Endodermal cell (in vitro differentiated cells): ENCODE measurements around the gene MS4A2. TPM values are rescaled to one million over a fixed set of nuclear protein-coding genes. Genes with fewer than 3 reads are reported as not detected.
A peak's percentile ranks its signal among the peaks of the same experiment; 100 is the strongest.
"Not testable (repeated sequence)": the region's sequence is repeated elsewhere in the genome, so short reads cannot be mapped to it uniquely, and the experiment has no call there.

Experiments
- DNase-seq: peaks from one replicate; pipeline ENCODE4 v3.0.0-alpha.2; 2017
- H3K27ac ChIP-seq: 2 replicates; pipeline ENCODE4 v1.5.1; 2013; ENCODE audit warnings: mild to moderate bottlenecking, low read depth, low read length, moderate library complexity
- H3K27me3 ChIP-seq: 2 replicates; pipeline ENCODE4 v1.6.1; 2013; ENCODE audit warnings: mild to moderate bottlenecking, low read length, moderate library complexity; ENCODE audit not compliant: insufficient read depth, control insufficient read depth, poor library complexity, severe bottlenecking
- H3K36me3 ChIP-seq: 2 replicates; pipeline ENCODE4 v1.7.0; 2013; ENCODE audit warnings: mild to moderate bottlenecking, low read length, moderate library complexity; ENCODE audit not compliant: control insufficient read depth, insufficient read depth
- H3K4me1 ChIP-seq: one replicate; pipeline ENCODE4 v1.7.0; 2013; ENCODE audit warnings: low read length; ENCODE audit not compliant: control insufficient read depth, insufficient read depth
- H3K4me3 ChIP-seq: 2 replicates; pipeline ENCODE4 v1.5.1; 2013; ENCODE audit warnings: mild to moderate bottlenecking, low read length, moderate library complexity
- H3K9ac ChIP-seq: 2 replicates; pipeline ENCODE4 v1.6.1; 2013; ENCODE audit warnings: mild to moderate bottlenecking, low read length, moderate library complexity; ENCODE audit not compliant: poor library complexity, severe bottlenecking; ENCODE audit errors: extremely low read depth
- H3K9me3 ChIP-seq: 2 replicates; pipeline ENCODE4 v1.6.1; 2013; ENCODE audit warnings: mild to moderate bottlenecking, low read length, moderate library complexity; ENCODE audit not compliant: control insufficient read depth
- H3K27ac Mint-ChIP-seq: 2 replicates; pipeline ENCODE4 v1.8.0; 2020; ENCODE audit warnings: mixed read lengths
- H3K27me3 Mint-ChIP-seq: 2 replicates; pipeline ENCODE4 v1.8.0; 2021; ENCODE audit warnings: mild to moderate bottlenecking, mixed read lengths; ENCODE audit not compliant: insufficient read depth
- H3K36me3 Mint-ChIP-seq: 2 replicates; pipeline ENCODE4 v1.8.0; 2020; ENCODE audit warnings: low read depth, mixed read lengths
- H3K4me1 Mint-ChIP-seq: 2 replicates; pipeline ENCODE4 v1.8.0; 2020; ENCODE audit warnings: mixed read lengths
- H3K4me3 Mint-ChIP-seq: 2 replicates; pipeline ENCODE4 v1.8.0; 2020; ENCODE audit warnings: mild to moderate bottlenecking, moderate library complexity, mixed read lengths
- H3K9me3 Mint-ChIP-seq: 2 replicates; pipeline ENCODE4 v1.8.0; 2020; ENCODE audit warnings: mild to moderate bottlenecking, mixed read lengths
- WGBS, 2 experiments: methylation state at CpG; one replicate each; pipeline versions ENCODE4 v1.1.5 to v1.1.7; 2013; ENCODE audit warnings: missing lambda C conversion rate in 2 of 2, mixed read lengths in 1 of 2; ENCODE audit not compliant: insufficient coverage in 1 of 2, insufficient read length in 1 of 2; 5-methylcytosine and 5-hydroxymethylcytosine counted together
- total RNA-seq, 2 donors: library from RNA; stranded (reverse); fragmentation: NEBNext Ultra II Directional in 1 of 2; extraction: Animal tissue kit (Norgen Biotek cat#: 25700) in 1 of 2; gene quantifications; 2 replicates in 1 of 2; 3 replicates in 1 of 2; pipeline ENCODE4 v1.2.1, GENCODE V29; 2021
- TF ChIP-seq, protein P1 (sequence below): fragments of 200-600 bp; sonication (generic); conservative IDR thresholded peaks from 2 replicates; pipeline ENCODE4 v1.5.0; 2021; ENCODE audit warnings: antibody characterized with exemption, mild to moderate bottlenecking

Gene MS4A2
- total RNA-seq, 2 donors from 2014 or later = not detected

- TF ChIP-seq, protein P1, sequence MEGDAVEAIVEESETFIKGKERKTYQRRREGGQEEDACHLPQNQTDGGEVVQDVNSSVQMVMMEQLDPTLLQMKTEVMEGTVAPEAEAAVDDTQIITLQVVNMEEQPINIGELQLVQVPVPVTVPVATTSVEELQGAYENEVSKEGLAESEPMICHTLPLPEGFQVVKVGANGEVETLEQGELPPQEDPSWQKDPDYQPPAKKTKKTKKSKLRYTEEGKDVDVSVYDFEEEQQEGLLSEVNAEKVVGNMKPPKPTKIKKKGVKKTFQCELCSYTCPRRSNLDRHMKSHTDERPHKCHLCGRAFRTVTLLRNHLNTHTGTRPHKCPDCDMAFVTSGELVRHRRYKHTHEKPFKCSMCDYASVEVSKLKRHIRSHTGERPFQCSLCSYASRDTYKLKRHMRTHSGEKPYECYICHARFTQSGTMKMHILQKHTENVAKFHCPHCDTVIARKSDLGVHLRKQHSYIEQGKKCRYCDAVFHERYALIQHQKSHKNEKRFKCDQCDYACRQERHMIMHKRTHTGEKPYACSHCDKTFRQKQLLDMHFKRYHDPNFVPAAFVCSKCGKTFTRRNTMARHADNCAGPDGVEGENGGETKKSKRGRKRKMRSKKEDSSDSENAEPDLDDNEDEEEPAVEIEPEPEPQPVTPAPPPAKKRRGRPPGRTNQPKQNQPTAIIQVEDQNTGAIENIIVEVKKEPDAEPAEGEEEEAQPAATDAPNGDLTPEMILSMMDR = no peak
- H3K36me3 Mint-ChIP-seq = peaks cover 4% of the 10 kb centered on the region
- no peaks in the 10 kb centered on the region for H3K27me3 ChIP-seq
- no peaks in the 10 kb centered on the region for H3K4me1 ChIP-seq
- H3K27me3 Mint-ChIP-seq = no peaks in the 10 kb centered on the region
- no peak overlapping the region for H3K27ac Mint-ChIP-seq
- no peak overlapping the region for H3K4me3 Mint-ChIP-seq
- H3K27ac ChIP-seq = no peak overlapping the region
- DNase-seq = no peak
- peaks cover 46% of the 10 kb centered on the region for H3K9me3 ChIP-seq
- peak overlapping the region; percentile 13 for H3K4me3 ChIP-seq
- peaks cover 38% of the 10 kb centered on the region for H3K9me3 Mint-ChIP-seq
- no peak overlapping the region for H3K9ac ChIP-seq
- WGBS, 2 experiments = 100% methylated on average over 1 to 2 of the region's 2 CpGs
- H3K36me3 ChIP-seq = no peaks in the 10 kb centered on the region
- H3K4me1 Mint-ChIP-seq = peaks cover 5% of the 10 kb centered on the region
These were observed 39.9 kb downstream of the MS4A2 start for GRCh38 chr11:60128376-60128775.

GRCh38 chr11:60128866-60129265 lies 40.4 kb downstream of the MS4A2 start:
- not testable (repeated sequence) for H3K27me3 ChIP-seq
- WGBS, 2 experiments = 71 to 96% methylated on average over 1 to 3 of the region's 4 CpGs

GRCh38 chr11:60129853-60130252 lies 41.4 kb downstream of the MS4A2 start:
- Mint-ChIP-seq H3K4me1 (no peaks in the 10 kb centered on the region), H3K27ac (no peak overlapping the region), H3K36me3 (no peaks in the 10 kb centered on the region), H3K9me3 (peaks cover 40% of the 10 kb centered on the region), H3K27me3 (no peaks in the 10 kb centered on the region), H3K4me3 (no peak overlapping the region)
- Histone ChIP-seq H3K4me1 (no peaks in the 10 kb centered on the region), H3K4me3 (no peak overlapping the region), H3K27me3 (no peaks in the 10 kb centered on the region), H3K36me3 (no peaks in the 10 kb centered on the region), H3K27ac (no peak overlapping the region), H3K9ac (no peak overlapping the region), H3K9me3 (peaks cover 54% of the 10 kb centered on the region)
- no peak for DNase-seq
- TF ChIP-seq, protein P1 = no peak
- WGBS, 2 experiments = 89 to 92% methylated on average over 2 to 3 of the region's 3 CpGs

More at GRCh38 chr11:60128866-60129265, 40.4 kb downstream of the MS4A2 start:
- not testable (repeated sequence) for H3K27ac Mint-ChIP-seq, DNase-seq, H3K4me1 Mint-ChIP-seq, H3K27ac ChIP-seq, H3K36me3 Mint-ChIP-seq, H3K36me3 ChIP-seq, H3K4me1 ChIP-seq, H3K27me3 Mint-ChIP-seq, H3K4me3 ChIP-seq, H3K9ac ChIP-seq, H3K4me3 Mint-ChIP-seq
- peaks cover 40% of the 10 kb centered on the region for H3K9me3 Mint-ChIP-seq
- peaks cover 46% of the 10 kb centered on the region for H3K9me3 ChIP-seq

- H3K27ac ChIP-seq = no peak overlapping the region
- no peaks in the 10 kb centered on the region for H3K27me3 ChIP-seq
- no peaks in the 10 kb centered on the region for H3K4me1 ChIP-seq
- H3K9ac ChIP-seq = no peak overlapping the region
- H3K36me3 Mint-ChIP-seq = no peaks in the 10 kb centered on the region
- H3K4me3 ChIP-seq = no peak overlapping the region
- TF ChIP-seq, protein P1 = peak; percentile 82
- peak; percentile 72 for DNase-seq
- peaks cover 47% of the 10 kb centered on the region for H3K9me3 ChIP-seq
- peaks cover 35% of the 10 kb centered on the region for H3K9me3 Mint-ChIP-seq
- no peaks in the 10 kb centered on the region for H3K27me3 Mint-ChIP-seq
- H3K36me3 ChIP-seq = no peaks in the 10 kb centered on the region
- no peak overlapping the region for H3K4me3 Mint-ChIP-seq
- no peaks in the 10 kb centered on the region for H3K4me1 Mint-ChIP-seq
- no peak overlapping the region for H3K27ac Mint-ChIP-seq
These were observed 42.0 kb downstream of the MS4A2 start for GRCh38 chr11:60130496-60130895.
